DOHH2 (cell line): ENCODE data around the gene CLIC6.

ENCODE experiments used
- CTCF ChIP-seq: fragments of 200-600 bp; sonication (generic); IDR thresholded peaks from one replicate; pipeline ENCODE4 v1.5.1; 2014; ENCODE audit warnings: antibody characterized with exemption, mild to moderate bottlenecking, low read depth, low read length; ENCODE audit not compliant: poor library complexity, severe bottlenecking
- EZH2phosphoT487 ChIP-seq: fragments of 200-600 bp; sonication (generic); IDR thresholded peaks from 2 replicates; pipeline ENCODE4 v1.6.1; 2017; ENCODE audit warnings: borderline replicate concordance, mild to moderate bottlenecking, antibody characterized with exemption, low read length, moderate library complexity, mixed read lengths

GRCh38 chr21:34737115-34737514, 68.3 kb downstream of the CLIC6 start:
- no peak for TF ChIP-seq CTCF
- TF ChIP-seq EZH2phosphoT487: no peak
